ENCODE results near the gene HBG2. TPM values are rescaled to one million over a fixed set of nuclear protein-coding genes. Genes with fewer than 3 reads are reported as not detected.

HBG2 gene
- total and polyA plus RNA-seq, 2 of the 8 experiments (the other 6 are each of a cell fraction or from before 2014, with no cell fraction given) = 0.23 TPM; not detected in 1

- WGBS, 2 experiments (ENCODE audit: extremely low coverage in 1 of 2, insufficient coverage in 1 of 2, insufficient read length in 1 of 2, insufficient replicate concordance in 2 of 2, low coverage in 1 of 2, low lambda C conversion rate in 2 of 2, missing lambda C conversion rate in 1 of 2) = 84% methylated on average over 6 of the region's 6 CpGs; no CpG with 5 or more reads in 1 of the 2 experiments
- Histone ChIP-seq H2AK5ac (ENCODE audit: low read depth, low read length) (no peak overlapping the region), H3K4me2 (ENCODE audit: insufficient read depth in 1 of 2, low read depth in 2 of 2, low read length in 2 of 2) (no peak overlapping the region), H3K9me3 (ENCODE audit: insufficient read depth in 2 of 2, low read depth in 1 of 2, low read length in 1 of 2) (no peaks in the 10 kb centered on the region), H3K27ac (ENCODE audit: low read depth, low read length) (no peak overlapping the region), H2BK12ac (ENCODE audit: low read depth, low read length) (no peak overlapping the region), H3K18ac (ENCODE audit: extremely low read depth, low read length) (no peak overlapping the region), H3K14ac (ENCODE audit: insufficient read length) (no peak overlapping the region), H3K79me2 (ENCODE audit: control insufficient read depth in 1 of 2, insufficient read depth in 2 of 2, low read length in 2 of 2) (no peaks in the 10 kb centered on the region), H4K5ac (ENCODE audit: insufficient read length, low read depth, low read length) (no peak overlapping the region), H3K4me1 (replicated peaks in 1 of 4; ENCODE audit: control insufficient read depth in 3 of 4, insufficient read depth in 4 of 4, low read length in 3 of 4) (no peaks in the 10 kb centered on the region; a peak in 2 of 7 replicates), H3K9ac (replicated peaks in 1 of 4; ENCODE audit: extremely low read depth in 1 of 4, low read depth in 3 of 4, low read length in 3 of 4) (no peak overlapping the region), H3K36me3 (ENCODE audit: control insufficient read depth in 2 of 4, insufficient read depth in 4 of 4, low read length in 3 of 4) (no peaks in the 10 kb centered on the region), H2BK20ac (ENCODE audit: low read length) (no peak overlapping the region), H3K4me3 (ENCODE audit: extremely low read depth in 1 of 4, insufficient read depth in 2 of 4, low read depth in 3 of 4, low read length in 4 of 4) (no peak overlapping the region), H3K56ac (replicated peaks; ENCODE audit: insufficient read length, low read depth, low read length) (no peak overlapping the region), H2AFZ (ENCODE audit: low read length) (no peak overlapping the region), H2BK5ac (ENCODE audit: low read depth, low read length) (no peak overlapping the region), H3K27me3 (replicated peaks in 1 of 4; ENCODE audit: control insufficient read depth in 3 of 4, extremely low read depth in 1 of 4, insufficient read depth in 3 of 4, low read length in 3 of 4) (no peaks in the 10 kb centered on the region), H3K23ac (ENCODE audit: insufficient read length) (no peak overlapping the region), H2BK15ac (ENCODE audit: low read length) (no peak overlapping the region), H4K91ac (replicated peaks; ENCODE audit: insufficient read length, low read length) (no peak overlapping the region), H2BK120ac (replicated peaks; ENCODE audit: low read depth, low read length) (no peak overlapping the region), H4K20me1 (replicated peaks in 1 of 2; ENCODE audit: control insufficient read depth in 1 of 2, insufficient read depth in 2 of 2, low read length in 2 of 2) (no peaks in the 10 kb centered on the region), H3K79me1 (ENCODE audit: low read depth, low read length) (0 out of 2 replicates have a peak, but pooled peaks cover 2% of the 10 kb centered on the region), H3K23me2 (ENCODE audit: low read depth, low read length) (no peaks in the 10 kb centered on the region; the same call in 1 of the 2 replicates), H4K8ac (ENCODE audit: extremely low read depth, insufficient read depth, low read length) (no peak overlapping the region), H3K4ac (replicated peaks; ENCODE audit: insufficient read length, low read depth, low read length) (no peak overlapping the region)
- TF ChIP-seq TEAD4 (IDR thresholded peaks at IDR 0.05; ENCODE audit: low read depth, low read length) (no peak), MAFK (IDR thresholded peaks at IDR 0.05; ENCODE audit: low read depth, low read length) (no peak)
- DNase-seq (ENCODE audit: low read depth in 1 of 2, low spot score in 2 of 2) (no peak), FAIRE-seq (no peak)
- POLR2A ChIA-PET (ENCODE audit: partially characterized antibody) = no interaction called here
- CTCF ChIA-PET (ENCODE audit: partially characterized antibody) = interaction anchor here (0.6 to 8.6 kb wide), 4 partner anchors 10 to 289 kb away, joined by 3 to 48 read pairs (median 4); no protein-coding TSS in a partner anchor
Measured at GRCh38 chr11:5275369-5276110, 21.0 kb upstream of the HBG2 start.
